Stimulated activated CD8-positive, alpha-beta memory T cell treated with anti-CD3 and anti-CD28 coated beads, Interleukin-12 subunit alpha, Interleukin-12 subunit beta, amount 100 ng/mL, for 1 hour (primary cell): Measurements from ENCODE around the gene SCN2B.

ENCODE experiments used
- DNase-seq: peaks from one replicate; pipeline ENCODE4 v3.0.0-alpha.2; 2020; ENCODE audit warnings: low read depth

SCN2B gene

DNA sequence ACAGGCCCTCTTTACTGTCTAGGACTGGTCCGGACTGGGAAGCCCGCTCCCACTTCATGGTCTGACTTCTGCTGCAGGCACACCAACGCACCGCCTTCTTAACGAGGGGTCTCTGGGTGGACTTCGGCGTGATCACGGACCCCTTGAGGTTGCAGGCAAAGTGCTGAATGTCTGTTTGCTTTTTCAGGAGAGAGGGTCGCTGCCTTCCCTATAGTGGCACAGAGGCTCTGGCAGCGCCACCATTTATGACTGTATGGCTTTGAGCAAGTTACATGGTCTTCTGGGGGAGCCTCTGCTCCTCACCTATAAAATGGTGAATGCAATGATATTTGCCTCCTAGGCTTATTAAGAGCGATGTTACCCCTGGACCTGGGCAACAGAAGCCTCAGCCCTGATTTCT lies 22.5 kb downstream of the SCN2B start:
- DNase-seq: no peak

DNA sequence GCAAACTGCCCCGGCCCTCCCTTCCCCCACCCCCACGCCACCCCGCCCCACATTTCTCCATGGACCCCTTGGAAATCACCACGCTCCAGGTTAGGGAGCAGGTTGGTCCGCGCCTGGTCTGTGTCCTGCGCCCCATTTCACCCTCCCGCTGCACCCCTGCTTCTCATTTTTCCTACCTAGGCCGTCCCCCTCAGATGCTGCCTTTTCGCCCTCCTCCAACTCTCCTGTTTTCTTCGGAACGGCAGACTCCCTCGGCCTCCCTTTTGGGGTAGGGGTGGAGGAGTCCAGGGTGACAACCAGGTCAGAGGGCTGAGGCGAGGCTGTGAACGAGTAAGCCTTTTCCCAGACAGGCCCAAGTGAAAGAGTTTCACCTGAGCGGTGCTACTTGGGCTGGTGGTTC lies 22.9 kb downstream of the SCN2B start:
- DNase-seq: no peak

DNA sequence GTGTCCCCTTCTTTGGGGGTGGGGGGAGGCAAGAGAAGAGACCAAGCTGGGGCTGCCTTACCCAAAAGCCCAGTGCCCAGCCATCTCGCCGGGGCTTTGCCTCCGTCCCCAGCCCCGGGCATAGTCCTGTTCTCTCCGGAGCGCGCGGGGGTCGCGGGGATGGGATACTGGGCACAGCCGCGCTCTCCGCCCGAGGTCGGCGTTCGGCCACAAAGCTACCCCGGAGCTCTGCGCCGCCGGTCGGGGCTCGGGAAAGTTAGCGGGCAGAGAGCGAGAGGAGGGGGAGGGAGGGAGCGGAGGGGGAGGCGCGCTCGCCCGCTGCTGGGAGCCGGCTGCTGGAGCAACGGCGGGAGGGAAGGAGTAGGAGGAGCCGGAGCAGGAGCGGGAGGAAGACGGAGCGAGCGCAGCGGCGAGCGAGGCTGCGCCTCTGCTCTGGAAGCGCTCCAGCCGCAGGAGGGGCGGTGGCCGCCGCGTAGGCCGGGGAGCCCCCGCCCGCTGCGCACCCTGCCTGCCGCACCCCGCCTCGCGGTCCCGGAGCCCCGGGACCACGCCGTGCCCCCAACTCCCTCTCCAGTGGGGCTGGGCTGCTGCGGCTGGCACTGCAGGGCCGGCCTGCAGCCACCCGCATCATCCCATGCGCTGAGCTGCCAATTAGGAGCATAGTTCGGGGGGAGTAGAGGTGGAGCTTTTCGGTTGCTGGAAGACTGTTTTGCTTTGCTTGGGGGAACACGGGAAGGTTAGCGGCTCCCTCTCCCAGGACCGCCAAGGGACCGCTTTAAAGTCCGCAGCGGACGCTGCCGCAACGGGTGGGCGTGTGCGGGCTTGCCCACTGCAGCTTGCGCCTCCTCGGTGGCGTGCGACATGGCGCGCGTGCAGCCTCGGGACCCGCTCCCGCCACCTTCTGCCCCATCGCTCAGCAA lies 23.6 kb downstream of the SCN2B start, which contains the start of gene SCN4B:
TSS of gene SCN4B (minus strand) at position 272 of the 920 bp plus-strand sequence. CDS start at position 122, 150 bp downstream.
- no peak for DNase-seq

DNA sequence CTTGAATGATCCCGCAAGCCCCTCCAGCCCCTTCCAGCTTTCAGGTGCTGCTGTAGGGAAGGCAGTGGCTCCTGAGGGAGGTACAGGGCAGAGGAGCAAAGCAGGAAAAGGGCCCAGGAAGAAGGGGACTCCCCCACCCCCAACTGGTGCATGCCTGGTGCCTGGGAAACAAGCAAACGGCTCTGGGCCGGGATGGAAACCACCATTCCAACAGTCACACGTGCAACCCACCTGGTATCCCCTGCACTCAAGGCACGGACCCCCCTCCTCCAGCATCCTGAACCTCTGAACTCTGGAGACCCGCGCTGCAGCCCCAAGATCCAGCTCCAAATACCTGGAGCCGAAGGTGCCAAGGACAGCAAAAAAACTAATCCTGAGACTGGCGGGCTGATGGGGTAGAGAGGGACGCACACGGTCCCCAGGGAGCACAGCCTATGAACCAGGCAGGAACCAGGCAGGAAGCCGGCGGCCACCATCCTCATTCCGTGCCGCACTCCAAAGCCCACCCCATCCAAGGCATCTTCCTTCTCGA lies 24.4 kb downstream of the SCN2B start:
- DNase-seq: no peak

DNA sequence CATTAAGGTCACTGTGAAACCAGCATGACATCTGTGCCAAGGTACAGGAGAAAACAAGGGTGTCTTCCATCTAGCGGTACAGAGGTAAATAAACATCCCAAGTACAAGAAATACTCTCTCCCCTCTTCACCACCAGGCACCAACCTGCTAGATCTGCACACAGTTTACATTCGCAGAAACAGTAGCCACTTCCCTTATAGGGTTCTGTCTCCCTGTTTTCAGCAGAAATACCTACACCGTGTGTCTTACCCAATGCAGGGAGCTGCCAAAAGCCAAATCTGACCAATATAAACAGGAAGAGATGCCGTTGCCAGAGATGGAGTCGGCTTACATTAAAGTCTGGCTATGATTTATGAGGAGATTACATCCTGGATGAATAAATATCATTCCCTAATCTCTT lies 25.0 kb downstream of the SCN2B start:
- no peak for DNase-seq

DNA sequence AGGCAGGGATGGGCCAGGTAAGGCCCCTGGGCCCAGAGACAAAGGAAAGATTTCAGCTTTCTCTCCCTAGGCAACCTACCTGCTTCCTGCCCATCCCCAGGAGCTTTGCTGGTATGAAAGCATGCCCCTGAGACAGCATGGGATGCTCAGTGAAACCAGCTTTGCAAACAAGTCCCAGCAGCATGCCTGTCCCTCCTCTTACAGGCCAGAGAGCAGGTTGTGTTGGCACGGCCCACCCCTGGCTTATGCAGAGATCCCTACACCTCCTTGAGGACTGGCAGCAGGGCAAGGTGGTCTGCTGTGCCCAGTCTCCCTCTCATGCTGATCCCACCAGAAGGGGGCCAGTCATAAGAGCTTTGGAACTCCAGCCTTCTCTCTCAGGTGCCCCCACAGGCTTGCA lies 26.9 kb downstream of the SCN2B start:
- DNase-seq: no peak

DNA sequence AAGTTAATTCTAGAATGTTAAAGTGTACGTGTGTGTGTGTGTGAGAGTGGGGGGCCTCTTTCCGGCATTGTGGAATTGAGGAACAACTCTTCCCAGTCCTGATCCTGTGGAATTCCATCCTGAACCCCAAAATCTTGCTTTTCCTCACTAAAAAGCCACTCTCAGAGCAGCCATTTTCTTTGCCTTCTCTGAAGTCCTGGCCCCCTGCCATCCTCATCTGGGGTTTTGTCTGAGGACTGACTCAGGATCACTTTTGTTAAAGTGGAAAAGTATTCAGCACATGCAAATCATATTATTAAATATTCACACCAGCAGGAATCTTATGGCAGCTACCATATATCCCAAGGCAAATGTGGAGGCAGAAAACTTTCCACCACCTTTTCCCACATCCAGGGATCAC lies 27.6 kb downstream of the SCN2B start:
- no peak for DNase-seq

DNA sequence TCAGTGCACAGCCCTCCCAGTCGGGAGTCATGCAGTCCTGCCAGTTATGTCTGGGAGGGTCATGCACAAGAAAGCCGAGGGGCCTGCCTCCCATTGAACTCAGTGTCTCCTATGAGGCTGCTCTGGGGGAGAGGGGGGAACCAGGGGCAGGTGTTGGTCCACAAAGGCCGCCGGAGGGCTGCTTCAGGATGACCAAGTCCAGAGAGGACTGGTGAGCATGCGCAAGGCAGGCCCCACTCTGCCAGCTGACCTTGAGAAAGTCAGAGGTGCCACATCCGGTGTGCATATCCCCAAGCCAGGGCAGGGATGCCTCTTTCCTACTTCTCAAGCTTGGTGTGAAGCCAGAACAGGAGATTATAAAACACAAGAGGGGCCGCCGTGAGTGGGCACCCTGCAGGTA lies 28.2 kb downstream of the SCN2B start:
- no peak for DNase-seq

DNA sequence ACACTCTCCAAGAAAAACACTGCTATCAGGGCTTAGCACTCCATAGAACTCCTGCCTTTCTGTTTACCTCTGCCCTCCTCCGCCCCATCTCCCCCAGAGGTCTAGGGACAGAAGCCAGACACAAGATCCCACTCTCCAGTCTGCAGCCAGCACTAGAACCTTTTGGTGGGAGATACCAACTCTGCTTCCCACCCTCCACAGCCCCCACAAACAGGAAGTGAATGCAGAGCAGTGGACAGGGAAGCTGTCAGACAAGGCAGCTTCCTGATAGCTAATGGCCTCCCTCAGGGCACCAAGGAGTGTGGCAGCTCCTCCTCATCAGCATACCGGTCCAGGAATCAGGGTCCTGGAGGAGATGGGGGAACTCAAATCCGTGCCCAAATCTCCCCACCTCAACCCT lies 28.9 kb downstream of the SCN2B start:
- DNase-seq: no peak

DNA sequence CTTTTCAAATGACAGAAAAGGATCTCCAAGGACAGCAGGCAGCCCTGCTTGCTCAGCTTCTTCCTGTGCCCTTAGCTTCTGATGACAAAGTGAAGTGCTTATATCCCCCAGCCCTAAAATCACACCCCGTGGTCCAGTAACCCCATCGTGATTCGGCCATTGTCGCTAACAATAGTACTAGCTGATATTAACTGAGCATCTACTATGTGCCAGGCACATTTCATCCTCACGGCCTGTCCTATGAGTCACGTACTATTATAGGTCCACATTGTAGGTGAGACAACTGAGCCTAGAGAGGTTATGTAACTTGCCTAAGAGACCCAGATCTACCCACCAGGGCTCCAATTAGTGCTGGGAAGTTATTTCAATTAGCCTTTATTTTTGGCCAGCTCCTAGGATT lies 29.9 kb downstream of the SCN2B start:
- DNase-seq: no peak

DNA sequence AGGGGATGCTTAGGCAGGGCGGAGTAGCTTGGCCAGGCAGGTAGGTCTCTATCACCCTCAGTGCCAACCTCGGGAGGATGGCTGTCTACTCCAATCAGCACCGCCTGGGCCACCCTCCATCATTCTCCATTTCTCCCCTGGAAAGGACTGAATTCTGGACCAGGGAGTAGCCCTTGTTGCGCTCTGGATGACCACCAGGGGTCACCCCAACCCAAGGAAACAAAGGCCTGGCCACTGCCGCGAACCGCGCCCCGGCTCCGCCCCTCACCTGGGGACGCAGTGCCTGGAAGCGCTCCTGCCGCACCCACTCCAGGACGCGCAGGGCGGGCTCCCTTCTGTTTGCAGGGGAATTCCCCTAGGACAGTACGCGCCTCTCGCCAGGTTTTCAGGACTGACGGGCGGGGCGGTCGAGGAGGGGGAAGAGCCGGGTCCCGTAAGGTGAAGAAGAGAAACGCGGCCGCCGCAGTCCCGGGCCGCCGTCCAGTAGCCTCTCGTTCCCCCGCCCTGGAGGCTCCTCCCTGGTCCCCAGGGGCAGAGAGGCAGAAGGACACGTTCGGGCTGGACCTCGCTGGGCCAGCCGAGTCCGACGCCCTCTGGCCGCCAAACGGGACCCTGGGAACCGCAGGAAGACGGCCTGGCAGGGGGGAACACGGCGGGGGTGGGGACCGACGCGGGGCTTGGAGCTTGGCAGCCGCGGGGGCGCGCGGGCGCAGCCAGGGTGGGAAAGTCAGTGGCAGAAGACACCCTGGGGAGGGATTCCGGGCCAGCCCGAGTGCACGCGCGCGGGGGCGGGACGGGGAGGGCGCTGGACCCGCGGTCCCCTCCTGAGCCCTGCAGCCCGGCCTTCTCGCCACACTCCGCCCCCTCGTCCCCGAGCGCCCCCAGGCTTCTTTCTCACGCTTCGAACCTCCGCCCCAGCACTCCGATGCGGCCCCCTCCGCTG lies 30.9 kb downstream of the SCN2B start:
- peak; percentile 75 for DNase-seq

DNA sequence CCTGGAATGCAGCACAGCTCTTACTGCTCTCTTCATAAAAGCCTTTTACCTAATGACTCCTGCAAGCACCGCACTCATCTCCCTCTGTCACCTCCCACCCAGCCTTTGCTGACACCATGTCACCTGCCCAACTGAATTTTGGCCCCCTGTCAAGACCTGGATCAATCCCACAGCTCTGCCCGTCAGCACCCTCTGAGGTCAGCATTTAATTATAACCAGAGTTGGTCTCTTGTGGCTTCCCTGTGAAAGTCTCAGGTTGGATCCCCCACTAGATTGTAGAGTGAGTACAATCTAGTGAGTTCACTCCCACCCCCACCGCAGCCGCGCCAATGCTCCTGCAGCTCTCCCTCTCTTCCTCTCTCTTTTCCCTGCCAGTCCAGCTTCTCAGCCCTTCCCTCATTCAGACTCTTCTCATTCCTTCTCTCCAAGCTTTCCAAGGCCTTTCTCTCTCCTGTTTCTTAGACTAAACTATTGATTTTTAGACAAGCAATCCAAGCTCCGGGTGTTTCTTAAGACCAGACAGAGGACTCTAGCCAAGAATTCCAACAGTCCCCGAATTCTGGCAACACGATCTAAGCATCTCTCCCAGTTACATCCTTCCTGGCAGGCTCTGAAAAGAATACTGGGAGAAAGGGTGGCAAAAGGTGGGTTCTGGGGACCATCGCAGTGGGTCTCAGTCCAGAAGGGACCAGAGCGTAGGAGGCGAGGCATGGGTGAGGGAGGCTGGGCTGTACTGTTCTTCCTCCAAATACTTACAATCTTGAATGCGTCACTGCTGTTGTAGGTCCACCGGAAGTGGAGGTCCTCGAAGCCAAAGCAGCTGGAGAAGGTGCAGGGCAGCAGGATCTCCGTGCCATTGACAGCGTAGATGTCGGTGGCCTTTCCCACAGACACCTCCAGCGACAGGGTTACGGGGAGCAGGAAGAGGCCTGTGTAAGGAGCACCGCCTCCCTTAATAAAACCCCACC lies 31.9 kb downstream of the SCN2B start:
- no peak for DNase-seq

DNA sequence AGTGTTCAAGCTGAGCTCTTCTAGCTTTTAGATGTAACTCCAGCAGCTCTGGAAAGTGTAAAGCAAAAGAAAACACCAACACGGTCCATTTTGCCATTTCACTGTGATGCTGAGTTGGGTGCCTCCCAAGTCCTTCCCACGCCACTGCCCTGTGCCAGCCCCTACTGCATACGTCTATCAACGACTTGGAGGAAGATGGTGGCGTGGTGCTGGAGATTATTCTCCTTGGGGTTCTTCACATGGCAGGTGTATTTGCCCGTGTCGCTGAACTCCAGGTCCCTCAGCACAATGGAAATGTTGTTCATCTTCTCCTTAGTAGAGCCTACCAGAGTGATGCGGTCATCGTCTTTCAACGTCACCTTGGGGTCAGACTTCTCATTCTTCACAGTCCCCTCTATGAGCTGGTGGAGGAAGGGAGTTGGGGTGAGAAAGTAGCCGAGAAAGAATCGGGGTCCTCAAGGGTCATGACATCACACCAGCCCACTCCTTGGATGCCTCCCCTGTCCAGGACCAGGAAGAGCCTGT lies 32.7 kb downstream of the SCN2B start:
- no peak for DNase-seq

DNA sequence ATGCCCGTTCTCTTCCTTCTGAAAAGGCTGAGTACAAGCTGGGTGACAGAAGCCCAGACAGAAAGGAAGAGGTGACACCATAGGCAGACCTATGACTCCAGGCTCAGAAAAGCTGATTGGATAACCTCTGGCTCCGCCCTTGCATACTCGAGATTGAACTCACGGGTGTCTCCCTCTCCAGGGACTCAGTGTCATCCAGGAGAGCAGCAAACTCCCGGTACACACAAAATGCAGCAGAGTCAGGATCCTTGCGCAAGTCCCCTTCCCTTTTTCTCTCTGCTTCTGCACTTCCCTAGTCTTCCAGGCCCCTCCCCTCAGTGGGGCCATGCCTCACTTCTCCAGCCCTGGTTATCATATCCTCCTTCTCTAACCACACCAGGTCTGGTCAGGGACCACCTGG lies 33.6 kb downstream of the SCN2B start:
- DNase-seq: no peak

DNA sequence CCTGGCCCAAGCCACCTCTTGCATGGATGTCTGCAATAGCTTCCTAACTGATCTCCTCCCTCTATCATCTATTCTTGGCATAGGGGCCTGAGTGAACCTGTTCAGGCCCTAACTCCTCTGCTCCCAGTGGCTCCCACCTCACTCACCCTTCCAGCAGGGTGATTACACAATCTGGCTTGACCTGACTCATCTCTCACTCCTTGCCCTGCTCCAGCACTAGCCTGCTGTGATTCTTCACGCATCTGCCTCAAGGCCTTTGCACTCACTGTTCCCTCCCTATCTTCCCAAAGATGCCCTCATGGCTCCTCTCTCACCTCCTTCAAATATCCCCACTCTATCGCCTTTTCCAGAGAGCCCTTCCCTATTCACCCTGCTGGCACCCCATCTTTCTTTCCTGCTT lies 34.4 kb downstream of the SCN2B start:
- no peak for DNase-seq

DNA sequence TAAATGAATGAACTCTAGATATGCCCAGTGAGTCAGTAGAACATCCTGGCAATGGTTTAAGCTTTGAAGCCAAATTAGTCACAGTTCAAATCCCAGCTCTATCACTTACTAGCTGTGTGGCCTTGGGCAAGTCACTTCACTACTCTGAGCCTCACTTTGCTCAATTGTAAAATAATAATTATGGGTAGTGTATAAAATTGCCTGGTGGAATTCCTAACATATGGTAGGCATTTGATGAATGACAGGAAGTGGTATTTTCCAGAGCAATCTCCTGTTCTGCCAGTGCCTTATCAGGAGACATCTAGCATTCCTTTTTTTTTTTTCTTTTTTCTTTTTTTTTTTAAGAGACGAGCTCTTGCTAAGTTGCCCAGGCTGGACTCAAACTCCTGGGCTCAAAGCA lies 36.9 kb downstream of the SCN2B start:
- DNase-seq: no peak

DNA sequence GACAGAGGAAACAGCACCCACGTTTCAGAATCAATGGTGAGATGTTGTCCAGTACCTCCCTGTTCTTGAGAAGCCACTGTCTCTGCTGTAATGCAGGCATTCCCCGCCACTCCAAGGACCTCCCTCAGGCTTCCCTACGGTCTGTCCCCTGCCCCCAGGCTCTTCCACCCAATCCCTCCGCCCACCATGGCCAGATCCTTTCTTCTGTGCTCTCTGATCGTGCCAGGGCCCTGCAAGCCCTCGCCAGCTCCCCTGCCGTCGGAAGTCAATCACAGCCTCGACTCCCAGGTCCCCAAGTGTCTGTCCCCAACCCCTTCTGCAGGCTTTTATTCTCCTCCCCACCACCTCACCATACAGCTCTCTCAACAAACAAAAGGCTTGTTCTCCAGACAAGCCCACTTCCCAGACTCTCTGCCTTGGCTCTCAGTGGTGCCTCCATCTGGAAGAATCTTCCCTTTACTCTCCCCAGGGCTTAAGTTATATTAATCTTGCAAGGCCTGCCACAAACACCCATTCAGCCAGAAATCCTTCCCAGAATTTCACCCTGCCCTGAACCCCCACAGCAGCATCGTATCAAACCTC lies 37.5 kb downstream of the SCN2B start:
- DNase-seq: no peak

DNA sequence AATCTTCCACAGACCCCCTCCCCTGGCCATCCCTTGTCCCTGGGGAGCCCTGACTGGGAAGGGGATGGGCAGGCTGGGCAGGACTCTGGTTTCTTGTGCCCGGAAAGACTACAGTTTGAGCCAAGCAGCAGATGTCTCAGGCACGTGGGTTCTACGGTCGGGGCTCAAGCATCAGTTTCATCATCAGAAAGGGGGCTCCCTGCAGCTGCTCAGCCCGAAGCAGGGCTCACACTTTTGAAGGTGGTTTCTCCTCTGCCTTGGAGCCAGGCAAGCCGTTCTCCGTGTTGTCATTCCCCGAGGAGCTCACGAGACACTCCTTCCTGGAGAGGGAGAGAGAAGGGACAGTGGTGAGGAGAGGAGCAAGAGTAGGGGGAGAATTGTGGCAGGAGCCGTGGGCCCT lies 39.6 kb downstream of the SCN2B start:
- no peak for DNase-seq

DNA sequence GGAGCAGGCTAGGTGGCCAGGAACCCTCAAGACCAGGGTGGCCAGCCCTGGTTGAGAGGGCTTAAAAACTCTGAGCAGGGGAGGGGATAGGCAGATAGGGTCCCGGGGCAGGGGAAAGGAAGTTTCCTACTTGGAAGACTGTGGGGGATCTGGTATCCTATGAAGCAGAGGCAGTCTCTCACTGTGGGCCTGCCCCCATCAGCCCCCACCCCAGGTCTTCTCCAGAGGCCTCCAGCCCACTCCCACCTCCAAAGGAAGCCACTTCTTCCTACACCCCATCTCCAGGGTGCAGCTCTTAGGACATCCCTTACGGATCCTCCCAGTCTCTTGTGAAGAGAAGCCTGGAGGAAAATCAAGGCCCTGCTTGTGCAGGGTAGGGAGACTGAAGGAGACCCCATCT lies 40.1 kb downstream of the SCN2B start:
- DNase-seq: no peak

DNA sequence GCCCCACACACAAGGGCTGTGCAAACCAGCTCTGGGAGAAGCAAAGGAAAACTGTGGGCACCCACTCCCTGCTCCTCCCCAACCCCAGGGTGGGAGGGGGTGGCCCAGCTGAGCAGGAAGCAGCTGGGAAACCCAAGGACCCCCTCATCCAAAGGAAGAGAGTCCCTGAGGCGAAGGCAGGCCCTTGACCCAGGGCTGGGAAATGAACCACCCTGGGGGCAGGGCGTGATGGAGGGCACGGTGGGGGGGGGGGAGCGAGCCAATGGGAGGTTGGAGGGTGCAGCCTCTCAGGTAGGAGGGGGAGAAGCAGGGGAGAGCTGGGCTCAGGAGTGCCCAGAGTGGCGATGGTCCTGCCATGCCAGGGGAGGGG lies 40.7 kb downstream of the SCN2B start:
- no peak for DNase-seq
